ENCODE measurements around the gene FDX2. TPM values are rescaled to one million over a fixed set of nuclear protein-coding genes. Genes with fewer than 3 reads are reported as not detected.

The FDX2 gene
- total and polyA plus RNA-seq, 2 of the 13 experiments (the other 11 are each of a cell fraction or from before 2014, with no cell fraction given): 21.0 to 24.7 TPM

- TF ChIP-seq SNAPC4 (CRISPR knock-in tag; IDR thresholded peaks at IDR 0.05) (peak; percentile 93), ZFP62 (CRISPR knock-in tag; IDR thresholded peaks at IDR 0.05) (no peak), CREM (IDR thresholded peaks at IDR 0.05) (peak; percentile 49; the same call in 1 of the 2 replicates), CREM (CRISPR knock-in tag; IDR thresholded peaks at IDR 0.05) (no peak), PRDM4 (CRISPR knock-in tag; IDR thresholded peaks at IDR 0.05; ENCODE audit: borderline replicate concordance) (no peak), ATF7-NPFF (CRISPR knock-in tag; IDR thresholded peaks at IDR 0.05; ENCODE audit: low read depth) (peak; percentile 76), SAP130 (CRISPR knock-in tag; IDR thresholded peaks at IDR 0.05; ENCODE audit: low read depth) (peak; percentile 78), HNF4A (CRISPR knock-in tag; IDR thresholded peaks at IDR 0.05) (no peak), DZIP1 (CRISPR knock-in tag; IDR thresholded peaks at IDR 0.05) (peak; percentile 41; the same call in 1 of the 2 replicates), TAF15 (IDR thresholded peaks at IDR 0.05; ENCODE audit: low read depth, low read length, poor library complexity, severe bottlenecking) (no peak), ZNF75D (CRISPR knock-in tag; IDR thresholded peaks at IDR 0.05; ENCODE audit: borderline replicate concordance) (no peak), RBM39 (IDR thresholded peaks at IDR 0.05; ENCODE audit: low read depth, low read length, poor library complexity, severe bottlenecking) (peak; percentile 86), STAG1 (CRISPR knock-in tag; IDR thresholded peaks at IDR 0.05) (no peak), AHR (CRISPR knock-in tag; IDR thresholded peaks at IDR 0.05) (0 out of 2 replicates have a peak, but pooled peaks have one; percentile 9), ZNF513 (CRISPR knock-in tag; conservative IDR thresholded peaks at IDR 0.05) (0 out of 2 replicates have a peak, but pooled peaks have one; percentile 28), SNRNP70 (IDR thresholded peaks at IDR 0.05; ENCODE audit: low read depth, low read length) (no peak), HDAC6 (IDR thresholded peaks at IDR 0.05; ENCODE audit: low read depth, low read length) (no peak)
Observed at GRCh38 chr19:10332965-10333757, 17.3 kb upstream of the FDX2 start, which contains the start of gene RAVER1 (continued).
